Measurements from ENCODE around the gene NR2C1.

NR2C1 gene

GRCh38 chr12:95016120-95016519 lies 57.3 kb downstream of the NR2C1 start:
- Histone ChIP-seq H4K20me1 (ENCODE audit: insufficient read depth, low read length) (no peaks in the 10 kb centered on the region), H2AFZ (ENCODE audit: low read depth, low read length) (no peak overlapping the region), H3K4me2 (ENCODE audit: low read length) (no peak overlapping the region), H3K36me3 (replicated peaks; ENCODE audit: low read depth, low read length) (peaks cover 2% of the 10 kb centered on the region), H3K9me3 (ENCODE audit: insufficient read depth, low read length) (no peaks in the 10 kb centered on the region), H3K27ac (ENCODE audit: low read length) (no peak overlapping the region), H3K4me3 (ENCODE audit: low read length) (no peak overlapping the region), H3K9ac (ENCODE audit: low read length) (no peak overlapping the region), H3K79me2 (ENCODE audit: low read length) (no peaks in the 10 kb centered on the region), H3K27me3 (ENCODE audit: low read depth, low read length) (no peaks in the 10 kb centered on the region), H3K4me1 (ENCODE audit: low read length) (peaks cover 24% of the 10 kb centered on the region)
- no peak for TF ChIP-seq EZH2phosphoT487 (IDR thresholded peaks at IDR 0.05; ENCODE audit: low read depth)
- no peak for TF ChIP-seq CTCF (IDR thresholded peaks at IDR 0.05; ENCODE audit: low read depth, low read length)

- Histone ChIP-seq H3K36me3 (replicated peaks; ENCODE audit: low read depth, low read length) (peaks cover 2% of the 10 kb centered on the region), H2AFZ (ENCODE audit: low read depth, low read length) (no peak overlapping the region), H3K79me2 (ENCODE audit: low read length) (no peaks in the 10 kb centered on the region), H3K4me1 (ENCODE audit: low read length) (peaks cover 24% of the 10 kb centered on the region), H3K9ac (ENCODE audit: low read length) (no peak overlapping the region), H4K20me1 (ENCODE audit: insufficient read depth, low read length) (no peaks in the 10 kb centered on the region), H3K4me2 (ENCODE audit: low read length) (no peak overlapping the region), H3K27ac (ENCODE audit: low read length) (no peak overlapping the region), H3K27me3 (ENCODE audit: low read depth, low read length) (no peaks in the 10 kb centered on the region), H3K4me3 (ENCODE audit: low read length) (no peak overlapping the region), H3K9me3 (ENCODE audit: insufficient read depth, low read length) (no peaks in the 10 kb centered on the region)
- TF ChIP-seq EZH2phosphoT487 (IDR thresholded peaks at IDR 0.05; ENCODE audit: low read depth) (no peak), CTCF (IDR thresholded peaks at IDR 0.05; ENCODE audit: low read depth, low read length) (no peak)
These were observed 58.9 kb downstream of the NR2C1 start for GRCh38 chr12:95014554-95014953.

GRCh38 chr12:95006206-95006605 lies 67.2 kb downstream of the NR2C1 start:
- no peak overlapping the region for H2AFZ ChIP-seq (ENCODE audit: low read depth, low read length)
- H3K9ac ChIP-seq (ENCODE audit: low read length) = no peak overlapping the region
- peaks cover 11% of the 10 kb centered on the region for H3K79me2 ChIP-seq (ENCODE audit: low read length)
- no peaks in the 10 kb centered on the region for H3K9me3 ChIP-seq (ENCODE audit: insufficient read depth, low read length)
- H3K4me2 ChIP-seq (ENCODE audit: low read length) = no peak overlapping the region
- H3K36me3 ChIP-seq (replicated peaks; ENCODE audit: low read depth, low read length) = no peaks in the 10 kb centered on the region
- no peak overlapping the region for H3K27ac ChIP-seq (ENCODE audit: low read length)
- peaks cover 8% of the 10 kb centered on the region for H3K4me1 ChIP-seq (ENCODE audit: low read length)
- TF ChIP-seq EZH2phosphoT487 (IDR thresholded peaks at IDR 0.05; ENCODE audit: low read depth) (no peak), CTCF (IDR thresholded peaks at IDR 0.05; ENCODE audit: low read depth, low read length) (no peak)
- H3K4me3 ChIP-seq (ENCODE audit: low read length) = no peak overlapping the region
- no peaks in the 10 kb centered on the region for H4K20me1 ChIP-seq (ENCODE audit: insufficient read depth, low read length)
- H3K27me3 ChIP-seq (ENCODE audit: low read depth, low read length) = no peaks in the 10 kb centered on the region

GRCh38 chr12:95004610-95005009 lies 68.8 kb downstream of the NR2C1 start:
- Histone ChIP-seq H2AFZ (ENCODE audit: low read depth, low read length) (no peak overlapping the region), H3K9ac (ENCODE audit: low read length) (no peak overlapping the region), H3K4me1 (ENCODE audit: low read length) (peaks cover 8% of the 10 kb centered on the region), H4K20me1 (ENCODE audit: insufficient read depth, low read length) (no peaks in the 10 kb centered on the region), H3K4me2 (ENCODE audit: low read length) (no peak overlapping the region), H3K27ac (ENCODE audit: low read length) (no peak overlapping the region), H3K79me2 (ENCODE audit: low read length) (peaks cover 14% of the 10 kb centered on the region), H3K9me3 (ENCODE audit: insufficient read depth, low read length) (no peaks in the 10 kb centered on the region), H3K36me3 (replicated peaks; ENCODE audit: low read depth, low read length) (peaks cover 7% of the 10 kb centered on the region), H3K27me3 (ENCODE audit: low read depth, low read length) (no peaks in the 10 kb centered on the region), H3K4me3 (ENCODE audit: low read length) (no peak overlapping the region)
- TF ChIP-seq EZH2phosphoT487 (IDR thresholded peaks at IDR 0.05; ENCODE audit: low read depth) (no peak), CTCF (IDR thresholded peaks at IDR 0.05; ENCODE audit: low read depth, low read length) (no peak)
